GM06990 (cell line): Measurements from ENCODE around the gene NXF2.

Experiments used
- DNase-seq: peaks from one replicate; pipeline ENCODE4 v3.0.0-alpha.2; 2011; ENCODE audit not compliant: insufficient read length; ENCODE audit errors: extremely low read depth
- H3K27me3 ChIP-seq: replicated peaks from 2 replicates; pipeline ENCODE4 v1.6.0; 2011; ENCODE audit warnings: low read length; ENCODE audit not compliant: control insufficient read depth, insufficient read depth
- H3K36me3 ChIP-seq: 2 replicates; pipeline ENCODE4 v1.5.1; 2011; ENCODE audit warnings: low read length; ENCODE audit not compliant: control insufficient read depth, insufficient read depth
- H3K4me3 ChIP-seq: replicated peaks from 2 replicates; pipeline ENCODE4 v1.5.1; 2011; ENCODE audit warnings: low read depth, mild to moderate bottlenecking, control low read depth, low read length
- CTCF ChIP-seq: IDR thresholded peaks from 2 replicates; pipeline ENCODE4 v1.5.1; 2011; ENCODE audit warnings: low read length, control low read depth, mild to moderate bottlenecking, inconsistent platforms; ENCODE audit not compliant: insufficient read depth, poor library complexity, severe bottlenecking

NXF2 gene

GRCh38 chrX:102341867-102342266 is 94.9 kb downstream of the NXF2 start:
- Histone ChIP-seq H3K27me3 (no peaks in the 10 kb centered on the region), H3K36me3 (no peaks in the 10 kb centered on the region), H3K4me3 (no peak overlapping the region)
- no peak for TF ChIP-seq CTCF
- DNase-seq = no peak

- no peak overlapping the region for H3K4me3 ChIP-seq
- H3K27me3 ChIP-seq = no peaks in the 10 kb centered on the region
- peak; percentile 81 for TF ChIP-seq CTCF
- no peak for DNase-seq
- no peaks in the 10 kb centered on the region for H3K36me3 ChIP-seq
Observed at GRCh38 chrX:102345916-102346315, 98.9 kb downstream of the NXF2 start.
